PC-3 (cell line): ENCODE results near the gene MAN2A2.

ENCODE experiments used
- CTCF ChIP-seq: fragments of 300-600 bp; sonication (generic); conservative IDR thresholded peaks from 2 replicates; pipeline ENCODE4 v1.5.1; 2017; ENCODE audit warnings: antibody characterized with exemption, low read depth, mild to moderate bottlenecking, low read length
- EZH2 ChIP-seq: fragments of 300-600 bp; sonication (generic); IDR thresholded peaks from one replicate; pipeline ENCODE4 v1.6.1; 2017; ENCODE audit warnings: antibody characterized with exemption, mild to moderate bottlenecking, low read length; ENCODE audit not compliant: unreplicated experiment

- TF ChIP-seq CTCF, result no peak
- TF ChIP-seq EZH2, result no peak
Observed at GRCh38 chr15:90887037-90887481, 16.0 kb upstream of the MAN2A2 start.
